Common myeloid progenitor, CD34-positive (primary cell): ENCODE results near the gene LNX1.

Experiments
- CTCF ChIA-PET: fragments of 350-600 bp; sonication (Branson Sonifier 250); formaldehyde crosslinking; loops from one replicate; lab custom pipeline; 2021; ENCODE audit warnings: antibody characterized with exemption; lab: Charles Lee
- POLR2A ChIA-PET: fragments of 350-600 bp; sonication (Branson Sonifier 250); formaldehyde crosslinking; loops from one replicate; lab custom pipeline; 2021; ENCODE audit warnings: antibody characterized with exemption; lab: Charles Lee
- DNase-seq, 3 donors: peaks; one replicate each; pipeline versions ENCODE4 v3.0.0 to v3.0.0-alpha.2; 2013
- H3K27ac ChIP-seq, 2 experiments: 1 replicate in 1 of 2; 2 replicates in 1 of 2; pipeline ENCODE4 v1.7.0; 2013; ENCODE audit warnings: inconsistent platforms in 2 of 2, low read length in 2 of 2, mild to moderate bottlenecking in 2 of 2, low read depth in 1 of 2, moderate library complexity in 1 of 2; ENCODE audit not compliant: severe bottlenecking in 2 of 2, insufficient read depth in 1 of 2, poor library complexity in 1 of 2
- H3K27me3 ChIP-seq, 5 experiments: replicated peaks in 2 of 5; 1 replicate in 3 of 5; 2 replicates in 2 of 5; pipeline versions ENCODE4 v1.6.1 to v1.7.0; 2013; ENCODE audit warnings: low read length in 4 of 5, mild to moderate bottlenecking in 2 of 5, moderate library complexity in 2 of 5, inconsistent platforms in 1 of 5; ENCODE audit not compliant: insufficient read depth in 5 of 5, control insufficient read depth in 4 of 5
- H3K36me3 ChIP-seq, 4 experiments: 1 replicate in 2 of 4; 2 replicates in 2 of 4; pipeline versions ENCODE4 v1.6.1 to v1.7.0; 2013; ENCODE audit warnings: low read length in 3 of 4, control low read depth in 1 of 4, mild to moderate bottlenecking in 1 of 4; ENCODE audit not compliant: control insufficient read depth in 4 of 4, insufficient read depth in 4 of 4
- H3K4me1 ChIP-seq, 4 experiments: 1 replicate in 3 of 4; 2 replicates in 1 of 4; pipeline versions ENCODE4 v1.6.1 to v1.7.1; 2013; ENCODE audit warnings: low read length in 3 of 4, mild to moderate bottlenecking in 3 of 4, control low read depth in 1 of 4, inconsistent platforms in 1 of 4, moderate library complexity in 1 of 4; ENCODE audit not compliant: control insufficient read depth in 4 of 4, insufficient read depth in 4 of 4; ENCODE audit errors: control extremely low read depth in 1 of 4
- H3K4me3 ChIP-seq, 7 experiments: 1 replicate in 4 of 7; 2 replicates in 3 of 7; pipeline versions ENCODE4 v1.5.1 to v1.7.0; 2013; ENCODE audit warnings: mild to moderate bottlenecking in 7 of 7, low read length in 6 of 7, moderate library complexity in 6 of 7, inconsistent platforms in 2 of 7, low read depth in 2 of 7, control low read depth in 1 of 7; ENCODE audit not compliant: insufficient read depth in 4 of 7, control insufficient read depth in 1 of 7; ENCODE audit errors: extremely low read depth in 1 of 7
- H3K9me3 ChIP-seq, 5 experiments: 1 replicate in 4 of 5; 2 replicates in 1 of 5; pipeline versions ENCODE4 v1.6.1 to v1.7.1; 2013; ENCODE audit warnings: low read length in 4 of 5, mild to moderate bottlenecking in 2 of 5, inconsistent platforms in 1 of 5, low read depth in 1 of 5, moderate library complexity in 1 of 5; ENCODE audit not compliant: control insufficient read depth in 4 of 5, insufficient read depth in 2 of 5; ENCODE audit errors: control extremely low read depth in 1 of 5
- WGBS: methylation state at CpG from one replicate; pipeline ENCODE4 v1.1.5; 2013; ENCODE audit not compliant: insufficient coverage; 5-methylcytosine and 5-hydroxymethylcytosine counted together

The LNX1 gene

GRCh38 chr4:53629296-53629695 is 38.0 kb upstream of the LNX1 start:
- CTCF ChIA-PET = interaction anchor here (1.0 kb wide), 1 partner anchor 8 kb away, joined by 3 read pairs; no protein-coding TSS in a partner anchor
- no peaks in the 10 kb centered on the region for H3K36me3 ChIP-seq
- DNase-seq = no peak
- H3K27me3 ChIP-seq = no peaks in the 10 kb centered on the region
- H3K4me3 ChIP-seq = no peak overlapping the region
- H3K4me1 ChIP-seq = peaks cover 0 to 6% (median 2%) of the 10 kb centered on the region in 4 experiments
- no peak overlapping the region for H3K27ac ChIP-seq
- H3K9me3 ChIP-seq = no peaks in the 10 kb centered on the region
- 81% methylated on average over 1 of the region's 1 CpG for WGBS
- POLR2A ChIA-PET = no interaction called here

GRCh38 chr4:53626491-53626890 is 35.2 kb upstream of the LNX1 start:
- CTCF ChIA-PET = interaction anchor here (1.0 kb wide), 2 partner anchors 8 to 11 kb away, joined by 3 read pairs; no protein-coding TSS in a partner anchor

GRCh38 chr4:53625888-53626287 is 34.6 kb upstream of the LNX1 start:
- Histone ChIP-seq H3K27me3 (no peaks in the 10 kb centered on the region), H3K4me1 (no peaks in the 10 kb centered on the region), H3K27ac (no peak overlapping the region), H3K9me3 (no peaks in the 10 kb centered on the region), H3K36me3 (no peaks in the 10 kb centered on the region), H3K4me3 (no peak overlapping the region)
- ChIA-PET CTCF (interaction anchor here (1.0 kb wide), 1 partner anchor 9 kb away, joined by 3 read pairs; no protein-coding TSS in a partner anchor), POLR2A (no interaction called here)
- WGBS = 100% methylated on average over 1 of the region's 2 CpGs
- DNase-seq = no peak

More at GRCh38 chr4:53626491-53626890, 35.2 kb upstream of the LNX1 start:
- Histone ChIP-seq H3K36me3 (no peaks in the 10 kb centered on the region), H3K4me1 (no peaks in the 10 kb centered on the region), H3K9me3 (no peaks in the 10 kb centered on the region), H3K27ac (no peak overlapping the region), H3K27me3 (no peaks in the 10 kb centered on the region), H3K4me3 (no peak overlapping the region)
- DNase-seq = no peak
- WGBS = 86% methylated on average over 1 of the region's 1 CpG
- POLR2A ChIA-PET = no interaction called here

GRCh38 chr4:53622739-53623151 is 31.5 kb upstream of the LNX1 start:
- Histone ChIP-seq H3K27me3 (no peaks in the 10 kb centered on the region), H3K27ac (no peak overlapping the region), H3K36me3 (no peaks in the 10 kb centered on the region), H3K9me3 (no peaks in the 10 kb centered on the region), H3K4me3 (no peak overlapping the region), H3K4me1 (no peaks in the 10 kb centered on the region)
- ChIA-PET POLR2A (no interaction called here), CTCF (no interaction called here)
- no CpG with 5 or more reads among the region's 1 CpG for WGBS
- no peak for DNase-seq

GRCh38 chr4:53620956-53621355 is 29.7 kb upstream of the LNX1 start:
- H3K4me1 ChIP-seq = no peaks in the 10 kb centered on the region
- H3K9me3 ChIP-seq = no peaks in the 10 kb centered on the region
- ChIA-PET CTCF (interaction anchor here (1.0 to 1.3 kb wide), 2 partner anchors 8 to 9 kb away, joined by 3 read pairs; no protein-coding TSS in a partner anchor), POLR2A (no interaction called here)
- no peaks in the 10 kb centered on the region for H3K36me3 ChIP-seq
- H3K27me3 ChIP-seq = no peaks in the 10 kb centered on the region
- no peak overlapping the region for H3K4me3 ChIP-seq
- no peak for DNase-seq
- WGBS = 92% methylated on average over 3 of the region's 3 CpGs
- no peak overlapping the region for H3K27ac ChIP-seq

GRCh38 chr4:53619431-53619830 is 28.1 kb upstream of the LNX1 start:
- POLR2A ChIA-PET = no interaction called here
- no peak for DNase-seq
- Histone ChIP-seq H3K4me1 (no peaks in the 10 kb centered on the region), H3K4me3 (no peak overlapping the region), H3K27ac (no peak overlapping the region), H3K9me3 (no peaks in the 10 kb centered on the region), H3K36me3 (no peaks in the 10 kb centered on the region), H3K27me3 (no peaks in the 10 kb centered on the region)
- 100% methylated on average over 1 of the region's 3 CpGs for WGBS
- CTCF ChIA-PET = no interaction called here

GRCh38 chr4:53618321-53618720 is 27.0 kb upstream of the LNX1 start:
- POLR2A ChIA-PET = no interaction called here
- 100% methylated on average over 1 of the region's 1 CpG for WGBS
- Histone ChIP-seq H3K9me3 (no peaks in the 10 kb centered on the region), H3K4me3 (no peak overlapping the region), H3K36me3 (no peaks in the 10 kb centered on the region), H3K27me3 (no peaks in the 10 kb centered on the region), H3K27ac (no peak overlapping the region), H3K4me1 (no peaks in the 10 kb centered on the region)
- no peak for DNase-seq
- CTCF ChIA-PET = interaction anchor here (1.2 kb wide), 1 partner anchor 44 kb away, joined by 3 read pairs; no protein-coding TSS in a partner anchor
